Esophagus muscularis mucosa (tissue), 4 donors: ENCODE data around the gene ZBTB16. TPM values are rescaled to one million over a fixed set of nuclear protein-coding genes. Genes with fewer than 3 reads are reported as not detected.

Experiments used
- DNase-seq: peaks from one replicate; pipeline ENCODE4 v3.0.0-alpha.2; 2017; ENCODE audit errors: extremely low spot score
- H3K27ac ChIP-seq, 4 donors: fragments of 200-600 bp; sonication (generic); replicated peaks in 1 of 4; 1 replicate in 3 of 4; 2 replicates in 1 of 4; pipeline ENCODE4 v1.5.1; 2016 to 2019; ENCODE audit warnings: mild to moderate bottlenecking in 1 of 4
- H3K27me3 ChIP-seq, 4 donors: fragments of 200-600 bp; sonication (generic); one replicate each; pipeline versions ENCODE4 v1.5.1 to v1.6.0; 2016 to 2019
- H3K36me3 ChIP-seq, 4 donors: fragments of 200-600 bp; sonication (generic); one replicate each; pipeline ENCODE4 v1.5.1; 2016 to 2019
- H3K4me1 ChIP-seq, 4 donors: fragments of 200-600 bp; sonication (generic); one replicate each; pipeline ENCODE4 v1.5.1; 2016 to 2019
- H3K4me3 ChIP-seq, 4 donors: fragments of 200-600 bp; sonication (generic); 1 replicate in 2 of 4; 2 replicates in 2 of 4; pipeline ENCODE4 v1.5.1; 2016 to 2019; ENCODE audit warnings: mild to moderate bottlenecking in 4 of 4, moderate library complexity in 1 of 4
- H3K9me3 ChIP-seq, 4 donors: fragments of 200-600 bp; sonication (generic); 1 replicate in 3 of 4; 2 replicates in 1 of 4; pipeline ENCODE4 v1.5.1; 2016 to 2019
- EP300 ChIP-seq: sonication (generic); formaldehyde crosslinking; IDR thresholded peaks from one replicate; pipeline ENCODE4 v1.6.1; 2017; ENCODE audit warnings: antibody characterized with exemption
- POLR2A ChIP-seq: fragments of 450-650 bp; IDR thresholded peaks from one replicate; pipeline ENCODE4 v1.6.1; 2017; ENCODE audit warnings: antibody characterized with exemption, moderate library complexity, mild to moderate bottlenecking, low read depth
- POLR2AphosphoS5 ChIP-seq, 2 donors: sonication (generic); formaldehyde crosslinking; IDR thresholded peaks; one replicate each; pipeline ENCODE4 v1.6.1; 2017; ENCODE audit warnings: antibody characterized with exemption in 2 of 2
- WGBS: methylation state at CpG from one replicate; pipeline ENCODE4 v1.1.5; 2018; 5-methylcytosine and 5-hydroxymethylcytosine counted together
- intact Hi-C: fragments of 100-400 bp; cut with DNase I; formaldehyde crosslinking; loops from one replicate; pipeline ENCODE4 v1.15.1; 2023
- total RNA-seq, 4 donors: library from RNA; depleted of rRNA; stranded (reverse); fragments of >200 nt; gene quantifications; one replicate each; pipeline versions ENCODE4 v1.1.0 to v1.2.1, GENCODE V29; 2016
- TF ChIP-seq, protein P1 (sequence below), 3 experiments: fragments of 200-600 bp in 2 of 3; fragments of 450-650 bp in 1 of 3; sonication (generic) in 2 of 3; IDR thresholded peaks; one replicate each; pipeline ENCODE4 v1.5.1; 2017 to 2019; ENCODE audit warnings: antibody characterized with exemption in 3 of 3, mild to moderate bottlenecking in 2 of 3, moderate library complexity in 1 of 3

ZBTB16 gene
- total RNA-seq, 4 donors from 2014 or later, result 175 to 319 (median 222) TPM

DNA sequence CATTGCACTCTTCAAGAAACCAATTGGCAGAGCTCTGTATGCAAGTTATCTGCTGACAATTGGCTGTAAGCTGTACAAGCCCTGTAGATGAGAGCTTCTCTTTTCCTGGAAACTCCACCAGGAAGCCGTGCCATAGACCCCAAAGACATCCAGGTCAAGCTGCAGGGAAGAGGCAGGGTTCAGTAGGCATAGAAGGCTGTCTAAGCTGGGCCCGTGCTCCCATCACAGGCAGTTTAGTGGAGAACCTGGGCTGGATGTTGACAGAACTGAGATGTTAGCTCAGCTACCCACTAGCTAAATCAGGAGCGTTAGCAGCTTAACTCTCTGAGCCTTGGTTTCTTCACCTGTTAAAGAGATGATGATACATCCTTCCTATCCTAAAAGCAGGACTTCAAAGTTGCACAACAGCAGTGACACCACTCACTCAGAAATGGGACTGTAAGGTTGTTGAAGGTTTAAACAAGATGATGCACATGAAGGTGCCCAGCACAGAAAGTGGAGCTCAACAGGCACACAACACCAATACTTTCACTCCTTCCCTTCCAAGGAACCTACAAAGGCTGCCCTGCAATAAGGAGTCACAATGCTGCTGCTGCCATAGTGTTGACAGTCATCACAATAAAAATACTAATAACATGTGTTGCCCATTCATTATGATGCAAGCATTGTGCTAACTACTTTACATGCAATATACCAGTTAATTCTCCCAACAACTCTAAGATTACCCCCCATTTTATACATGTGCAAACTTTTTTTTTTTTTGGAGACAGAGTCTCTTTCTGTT, 115.4 kb downstream of the ZBTB16 start:
- TF ChIP-seq, protein P1, sequence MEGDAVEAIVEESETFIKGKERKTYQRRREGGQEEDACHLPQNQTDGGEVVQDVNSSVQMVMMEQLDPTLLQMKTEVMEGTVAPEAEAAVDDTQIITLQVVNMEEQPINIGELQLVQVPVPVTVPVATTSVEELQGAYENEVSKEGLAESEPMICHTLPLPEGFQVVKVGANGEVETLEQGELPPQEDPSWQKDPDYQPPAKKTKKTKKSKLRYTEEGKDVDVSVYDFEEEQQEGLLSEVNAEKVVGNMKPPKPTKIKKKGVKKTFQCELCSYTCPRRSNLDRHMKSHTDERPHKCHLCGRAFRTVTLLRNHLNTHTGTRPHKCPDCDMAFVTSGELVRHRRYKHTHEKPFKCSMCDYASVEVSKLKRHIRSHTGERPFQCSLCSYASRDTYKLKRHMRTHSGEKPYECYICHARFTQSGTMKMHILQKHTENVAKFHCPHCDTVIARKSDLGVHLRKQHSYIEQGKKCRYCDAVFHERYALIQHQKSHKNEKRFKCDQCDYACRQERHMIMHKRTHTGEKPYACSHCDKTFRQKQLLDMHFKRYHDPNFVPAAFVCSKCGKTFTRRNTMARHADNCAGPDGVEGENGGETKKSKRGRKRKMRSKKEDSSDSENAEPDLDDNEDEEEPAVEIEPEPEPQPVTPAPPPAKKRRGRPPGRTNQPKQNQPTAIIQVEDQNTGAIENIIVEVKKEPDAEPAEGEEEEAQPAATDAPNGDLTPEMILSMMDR (IDR thresholded peaks at IDR 0.05), result no peak
- no peak for TF ChIP-seq POLR2AphosphoS5 (IDR thresholded peaks at IDR 0.05)
- no peak for TF ChIP-seq POLR2A
- TF ChIP-seq EP300, result no peak
- peak overlapping the region; percentile 97 to 100 (median 98) for H3K27ac ChIP-seq
- no peak overlapping the region for H3K4me3 ChIP-seq
- H3K36me3 ChIP-seq, result peaks cover 0 to 7% (median 0%) of the 10 kb centered on the region in 4 donors
- no peaks in the 10 kb centered on the region for H3K27me3 ChIP-seq
- WGBS, result 83% methylated on average over 1 of the region's 3 CpGs
- peaks cover 93 to 98% (median 96%) of the 10 kb centered on the region in 4 donors for H3K4me1 ChIP-seq
- intact Hi-C loops, result no loop called here
- DNase-seq, result no peak
- no peaks in the 10 kb centered on the region for H3K9me3 ChIP-seq

DNA sequence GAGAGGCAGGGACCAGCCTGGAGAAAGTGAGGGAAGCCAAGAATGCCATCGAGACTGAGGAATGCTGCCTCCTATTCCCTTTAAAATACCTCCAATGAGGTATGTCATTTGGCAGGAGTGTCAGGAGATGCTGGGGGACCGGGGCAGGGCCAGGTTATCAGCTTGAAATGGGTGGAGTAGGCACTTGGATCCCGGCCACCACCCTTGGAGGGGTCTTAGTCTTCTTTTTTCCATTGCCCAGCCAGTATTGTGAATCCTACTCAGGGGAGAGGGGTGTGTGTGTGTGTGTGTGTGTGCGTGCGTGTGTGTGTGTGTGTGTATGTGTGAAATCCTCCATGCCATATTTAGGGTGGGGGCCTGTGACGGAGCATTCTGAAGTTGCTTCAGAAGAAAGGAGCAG, 116.2 kb downstream of the ZBTB16 start:
- Histone ChIP-seq H3K27ac (peak overlapping the region; percentile 97 to 100 (median 98)), H3K4me3 (no peak overlapping the region), H3K9me3 (no peaks in the 10 kb centered on the region), H3K27me3 (no peaks in the 10 kb centered on the region), H3K4me1 (peaks cover 93 to 98% (median 96%) of the 10 kb centered on the region in 4 donors), H3K36me3 (peaks cover 0 to 7% (median 0%) of the 10 kb centered on the region in 4 donors)
- WGBS, result 77% methylated on average over 6 of the region's 6 CpGs
- no peak for DNase-seq
- intact Hi-C loops, result no loop called here
- TF ChIP-seq POLR2AphosphoS5 (IDR thresholded peaks at IDR 0.05), result no peak
- no peak for TF ChIP-seq POLR2A
- no peak for TF ChIP-seq EP300
- TF ChIP-seq, protein P1 (IDR thresholded peaks at IDR 0.05), result no peak

DNA sequence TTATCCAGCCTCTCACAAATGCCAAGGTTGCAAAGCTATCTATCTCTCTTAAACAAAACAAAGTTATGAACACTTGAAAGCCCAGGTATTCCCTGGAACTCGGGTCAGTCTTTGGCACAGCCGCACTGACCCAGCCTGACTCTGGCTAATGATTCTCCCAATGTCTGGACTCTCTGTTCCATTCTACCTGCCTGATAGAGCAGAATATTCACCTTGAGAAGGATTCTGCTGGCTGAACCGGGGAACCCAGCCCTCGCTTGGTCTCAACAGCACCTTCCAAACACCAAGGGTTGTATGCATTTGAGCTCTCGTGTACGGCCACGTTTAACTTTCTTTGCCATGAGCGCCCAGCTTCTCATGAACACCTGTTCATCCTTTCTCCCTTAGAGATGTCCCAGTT, 116.8 kb downstream of the ZBTB16 start:
- intact Hi-C loops, result no loop called here
- H3K9me3 ChIP-seq, result no peaks in the 10 kb centered on the region
- TF ChIP-seq EP300 (no peak), POLR2AphosphoS5 (IDR thresholded peaks at IDR 0.05) (no peak), POLR2A (no peak)
- TF ChIP-seq, protein P1 (IDR thresholded peaks at IDR 0.05), result no peak
- no peaks in the 10 kb centered on the region for H3K27me3 ChIP-seq
- peaks cover 93 to 98% (median 96%) of the 10 kb centered on the region in 4 donors for H3K4me1 ChIP-seq
- H3K4me3 ChIP-seq, result no peak overlapping the region
- H3K36me3 ChIP-seq, result peaks cover 0 to 9% (median 0%) of the 10 kb centered on the region in 4 donors
- 80% methylated on average over 8 of the region's 8 CpGs for WGBS
- no peak for DNase-seq
- H3K27ac ChIP-seq, result peak overlapping the region; percentile 97 to 100 (median 98)

DNA sequence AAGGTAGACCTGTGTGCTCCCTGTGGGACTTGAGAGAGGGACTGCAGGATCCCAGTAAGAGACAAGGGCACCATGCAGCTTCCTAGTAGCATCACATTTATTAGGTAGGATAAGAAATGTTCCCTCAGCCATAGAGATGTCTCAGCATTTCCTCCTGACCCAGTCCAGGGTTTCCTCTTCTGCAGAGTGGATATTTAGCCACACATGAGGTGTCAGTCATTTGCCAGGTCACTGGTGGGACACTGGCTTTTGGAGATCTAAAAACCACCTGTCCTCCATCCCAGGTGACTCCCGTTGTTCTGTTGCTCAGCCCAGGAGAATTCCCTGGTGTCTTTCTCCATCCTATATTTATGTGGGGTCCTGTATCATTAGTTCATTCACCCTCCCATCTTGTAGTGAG, 119.1 kb downstream of the ZBTB16 start:
- Histone ChIP-seq H3K27ac (peak overlapping the region; percentile 97 to 100 (median 98)), H3K4me3 (peak overlapping the region in 3 of 4 donors; percentile 1 to 18 (median 17)), H3K4me1 (peaks cover 94 to 98% (median 96%) of the 10 kb centered on the region in 4 donors), H3K27me3 (no peaks in the 10 kb centered on the region), H3K36me3 (peaks cover 0 to 9% (median 0%) of the 10 kb centered on the region in 4 donors), H3K9me3 (no peaks in the 10 kb centered on the region)
- TF ChIP-seq POLR2AphosphoS5 (IDR thresholded peaks at IDR 0.05), result no peak
- TF ChIP-seq POLR2A, result no peak
- TF ChIP-seq, protein P1 (IDR thresholded peaks at IDR 0.05), result no peak
- no peak for TF ChIP-seq EP300
- WGBS, result 86% methylated on average over 1 of the region's 1 CpG
- no peak for DNase-seq
- intact Hi-C loops, result loop anchor here (2.0 kb wide), 1 partner anchor 14 kb away; no protein-coding TSS in a partner anchor
